NB4 (cell line): ENCODE measurements around the gene AP1S3.

Experiments used
- CTCF ChIP-seq: IDR thresholded peaks from one replicate; pipeline ENCODE4 v1.5.1; 2012; ENCODE audit warnings: low read depth, low read length
- MYC ChIP-seq: IDR thresholded peaks from 2 replicates; pipeline ENCODE4 v1.6.1; 2011; ENCODE audit warnings: low read depth, low read length
- POLR2A ChIP-seq: IDR thresholded peaks from 2 replicates; pipeline ENCODE4 v1.6.1; 2011; ENCODE audit warnings: mild to moderate bottlenecking; ENCODE audit not compliant: insufficient read length; ENCODE audit errors: extremely low read depth

- TF ChIP-seq MYC: no peak
- TF ChIP-seq CTCF: no peak
- no peak for TF ChIP-seq POLR2A
Measured at GRCh38 chr2:223829128-223829527, 8.3 kb downstream of the AP1S3 start.
